ENCODE data around the gene CD274. TPM values are rescaled to one million over a fixed set of nuclear protein-coding genes. Genes with fewer than 3 reads are reported as not detected.

CD274 gene
- total RNA-seq, 1 experiment from 2014 or later = not detected

- Mint-ChIP-seq H3K9me3 (ENCODE audit: unreplicated experiment) (no peaks in the 10 kb centered on the region), H3K4me3 (ENCODE audit: unreplicated experiment) (peak overlapping the region; percentile 80), H3K4me1 (ENCODE audit: low read depth, unreplicated experiment) (no peaks in the 10 kb centered on the region), H3K36me3 (ENCODE audit: insufficient read depth, unreplicated experiment) (peaks cover 8% of the 10 kb centered on the region), H3K27me3 (ENCODE audit: insufficient read depth, unreplicated experiment) (no peaks in the 10 kb centered on the region), H3K27ac (ENCODE audit: unreplicated experiment) (peak overlapping the region; percentile 80)
- Histone ChIP-seq H3K4me1 (peaks cover 8% of the 10 kb centered on the region; the same call in 1 of the 2 replicates), H3K36me3 (ENCODE audit: control insufficient read depth, insufficient read depth, low read length) (no peaks in the 10 kb centered on the region), H3K4me3 (ENCODE audit: low read depth, low read length) (peak overlapping the region; percentile 49), H3K27me3 (replicated peaks; ENCODE audit: control insufficient read depth, insufficient read depth, low read length) (no peaks in the 10 kb centered on the region), H3K9me3 (no peaks in the 10 kb centered on the region)
- BruUV-seq (replicated peaks) = TSS peak; percentile 88
- ChIA-PET POLR2A (interaction anchor here (1.0 kb wide), 1 partner anchor 12 kb away, joined by 4 read pairs; the partner anchor contains the start of gene CD274), CTCF (interaction anchor here (1.0 to 1.7 kb wide), 2 partner anchors 12 to 252 kb away, joined by 3 to 6 read pairs; partner anchors contain the start of gene CD274)
- intact Hi-C loops (cut with micrococcal nuclease; ENCODE audit: unreplicated experiment) = loop anchor here (10.0 kb wide), 1 partner anchor 276 kb away; no protein-coding TSS in a partner anchor
- DNase-seq = no peak
- no peak for TF ChIP-seq CTCF (IDR thresholded peaks at IDR 0.05; ENCODE audit: insufficient read depth in 1 of 2, low read depth in 1 of 2, low read length in 1 of 2, severe bottlenecking in 1 of 2, unreplicated experiment in 1 of 2)
Observed at GRCh38 chr9:5438301-5439162, 11.8 kb upstream of the CD274 start.

GRCh38 chr9:5440426-5440825 is 9.9 kb upstream of the CD274 start:
- no peaks in the 10 kb centered on the region for H3K9me3 ChIP-seq
- no peaks in the 10 kb centered on the region for H3K9me3 Mint-ChIP-seq (ENCODE audit: unreplicated experiment)
- peaks cover 1% of the 10 kb centered on the region for H3K36me3 Mint-ChIP-seq (ENCODE audit: insufficient read depth, unreplicated experiment)
- H3K4me3 ChIP-seq (ENCODE audit: low read depth, low read length) = no peak overlapping the region
- H3K4me1 Mint-ChIP-seq (ENCODE audit: low read depth, unreplicated experiment) = no peaks in the 10 kb centered on the region
- ChIA-PET CTCF (no interaction called here), POLR2A (no interaction called here)
- no peaks in the 10 kb centered on the region for H3K27me3 ChIP-seq (replicated peaks; ENCODE audit: control insufficient read depth, insufficient read depth, low read length)
- H3K36me3 ChIP-seq (ENCODE audit: control insufficient read depth, insufficient read depth, low read length) = no peaks in the 10 kb centered on the region
- no peaks in the 10 kb centered on the region for H3K27me3 Mint-ChIP-seq (ENCODE audit: insufficient read depth, unreplicated experiment)
- intact Hi-C loops (cut with micrococcal nuclease; ENCODE audit: unreplicated experiment) = loop anchor here (5.0 to 10.0 kb wide), 2 partner anchors 176 to 453 kb away; partner anchors contain the start of gene JAK2
- no TSS peak for BruUV-seq (replicated peaks)
- no peak overlapping the region for H3K4me3 Mint-ChIP-seq (ENCODE audit: unreplicated experiment)
- TF ChIP-seq CTCF (IDR thresholded peaks at IDR 0.05; ENCODE audit: insufficient read depth in 1 of 2, low read depth in 1 of 2, low read length in 1 of 2, severe bottlenecking in 1 of 2, unreplicated experiment in 1 of 2) = no peak
- no peak for DNase-seq
- H3K4me1 ChIP-seq = peaks cover 8% of the 10 kb centered on the region; the same call in 1 of the 2 replicates
- H3K27ac Mint-ChIP-seq (ENCODE audit: unreplicated experiment) = no peak overlapping the region

- H3K4me3 Mint-ChIP-seq (ENCODE audit: unreplicated experiment) = no peak overlapping the region
- Histone ChIP-seq H3K4me3 (ENCODE audit: low read depth, low read length) (no peak overlapping the region), H3K27me3 (replicated peaks; ENCODE audit: control insufficient read depth, insufficient read depth, low read length) (no peaks in the 10 kb centered on the region), H3K36me3 (ENCODE audit: control insufficient read depth, insufficient read depth, low read length) (no peaks in the 10 kb centered on the region), H3K9me3 (no peaks in the 10 kb centered on the region), H3K4me1 (peaks cover 8% of the 10 kb centered on the region; the same call in 1 of the 2 replicates)
- no peaks in the 10 kb centered on the region for H3K4me1 Mint-ChIP-seq (ENCODE audit: low read depth, unreplicated experiment)
- ChIA-PET POLR2A (no interaction called here), CTCF (no interaction called here)
- intact Hi-C loops (cut with micrococcal nuclease; ENCODE audit: unreplicated experiment) = loop anchor here (5.0 to 10.0 kb wide), 2 partner anchors 176 to 454 kb away; partner anchors contain the start of gene JAK2
- no peaks in the 10 kb centered on the region for H3K9me3 Mint-ChIP-seq (ENCODE audit: unreplicated experiment)
- no peak overlapping the region for H3K27ac Mint-ChIP-seq (ENCODE audit: unreplicated experiment)
- H3K27me3 Mint-ChIP-seq (ENCODE audit: insufficient read depth, unreplicated experiment) = no peaks in the 10 kb centered on the region
- DNase-seq = no peak
- no peaks in the 10 kb centered on the region for H3K36me3 Mint-ChIP-seq (ENCODE audit: insufficient read depth, unreplicated experiment)
- BruUV-seq (replicated peaks) = no TSS peak
- no peak for TF ChIP-seq CTCF (IDR thresholded peaks at IDR 0.05; ENCODE audit: insufficient read depth in 1 of 2, low read depth in 1 of 2, low read length in 1 of 2, severe bottlenecking in 1 of 2, unreplicated experiment in 1 of 2)
Observed at GRCh38 chr9:5441043-5441442, 9.3 kb upstream of the CD274 start.

Measured in Caco-2 (cell line).